HG03060 (cell line): ENCODE data around the gene CLSTN2.

Experiments used
- ATAC-seq: cut with Tn5 transposase; IDR thresholded peaks from one replicate; pipeline ENCODE4 v1.9.1; 2021; ENCODE audit warnings: low read depth, moderate number of reproducible peaks; ENCODE audit not compliant: unreplicated experiment

CLSTN2 gene

GRCh38 chr3:140143367-140144069 is 208.5 kb downstream of the CLSTN2 start:
- no peak for ATAC-seq

- ATAC-seq, result no peak
These were observed 210.5 kb downstream of the CLSTN2 start for GRCh38 chr3:140145528-140145927.

DNA sequence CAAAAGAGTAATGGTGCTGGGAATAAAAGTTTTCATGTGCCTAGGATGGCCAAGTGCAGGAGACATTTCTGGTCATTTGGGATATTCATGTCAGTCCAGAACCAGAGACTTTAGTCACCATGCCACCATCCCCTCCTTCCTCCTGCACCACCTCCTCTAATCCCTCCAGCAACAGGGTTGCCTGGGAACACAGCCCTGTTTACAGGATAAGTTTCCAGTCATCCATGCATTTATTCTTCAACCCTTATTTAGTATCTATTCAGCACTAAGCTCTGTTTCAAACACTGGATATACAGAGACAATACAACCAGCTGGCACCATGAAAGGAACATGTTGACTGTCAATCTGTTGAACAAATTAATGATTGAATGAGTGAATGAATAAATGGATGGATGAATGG is 211.7 kb downstream of the CLSTN2 start:
- no peak for ATAC-seq

DNA sequence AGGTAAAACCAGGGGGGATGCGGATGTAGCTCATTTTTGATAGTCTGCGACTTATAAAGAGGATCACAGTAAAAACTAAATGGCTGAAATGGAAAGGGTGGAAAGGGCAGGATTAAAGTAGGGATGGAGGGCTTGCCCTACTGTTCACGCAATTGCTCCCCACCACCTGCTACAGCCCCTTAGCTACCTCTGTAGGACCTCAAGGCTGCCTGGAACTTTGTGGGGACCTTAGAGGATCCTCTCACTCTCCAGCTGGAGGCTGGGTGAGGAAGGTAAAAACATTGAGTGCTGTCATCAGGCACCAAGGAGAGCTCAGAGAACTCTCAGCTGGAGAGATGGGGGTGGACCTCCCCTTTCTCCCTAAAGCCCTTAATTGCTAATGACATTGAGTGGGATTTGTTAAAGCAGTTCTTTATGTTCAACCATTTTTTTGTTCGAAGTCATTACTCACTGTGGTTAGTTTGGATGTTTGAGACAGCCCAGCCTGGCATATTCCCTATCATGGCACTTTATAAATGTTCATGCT is 213.0 kb downstream of the CLSTN2 start:
- ATAC-seq, result no peak

- no peak for ATAC-seq
These were observed 213.9 kb downstream of the CLSTN2 start for GRCh38 chr3:140148824-140149390.

GRCh38 chr3:140151321-140151720 is 216.3 kb downstream of the CLSTN2 start:
- ATAC-seq, result no peak

DNA sequence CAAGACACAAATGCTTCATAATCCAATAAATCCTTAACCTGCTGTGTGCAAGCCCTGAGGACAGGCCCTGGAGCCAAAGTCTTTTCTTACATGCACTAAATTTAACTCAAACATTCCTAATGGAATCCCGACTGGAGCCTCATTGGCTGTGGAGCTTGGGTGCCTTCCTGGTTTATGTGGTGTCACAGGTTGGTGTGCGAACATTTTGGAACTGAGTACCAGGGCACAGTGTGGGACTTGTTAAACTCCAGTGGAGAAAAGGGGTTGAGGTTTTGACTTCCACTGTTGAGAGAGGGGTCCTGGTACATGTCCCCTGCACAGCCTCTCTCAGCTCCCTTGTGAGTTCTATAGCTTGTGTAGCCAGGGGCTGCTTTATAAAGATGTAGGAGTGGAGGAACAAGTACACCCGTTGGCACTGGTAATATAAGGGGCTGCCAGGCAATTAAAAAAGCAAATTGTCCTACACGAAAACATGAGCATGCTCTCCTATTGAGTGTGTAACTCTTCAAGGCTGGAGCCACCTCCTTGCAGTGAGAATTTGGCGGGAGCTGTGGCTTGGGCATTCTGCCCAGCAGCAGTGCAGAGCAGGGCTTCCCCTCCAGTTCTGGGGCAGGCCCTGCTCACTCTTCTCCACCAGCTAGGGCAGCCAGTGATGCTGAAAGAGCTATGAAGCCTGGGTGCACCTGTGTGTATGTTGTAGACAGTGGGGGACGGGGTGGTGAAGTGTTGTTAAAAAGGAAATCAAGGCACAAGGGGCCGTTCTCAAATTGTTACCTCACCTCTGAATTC is 218.1 kb downstream of the CLSTN2 start:
- ATAC-seq, result no peak

GRCh38 chr3:140153736-140154135 is 218.8 kb downstream of the CLSTN2 start:
- no peak for ATAC-seq

DNA sequence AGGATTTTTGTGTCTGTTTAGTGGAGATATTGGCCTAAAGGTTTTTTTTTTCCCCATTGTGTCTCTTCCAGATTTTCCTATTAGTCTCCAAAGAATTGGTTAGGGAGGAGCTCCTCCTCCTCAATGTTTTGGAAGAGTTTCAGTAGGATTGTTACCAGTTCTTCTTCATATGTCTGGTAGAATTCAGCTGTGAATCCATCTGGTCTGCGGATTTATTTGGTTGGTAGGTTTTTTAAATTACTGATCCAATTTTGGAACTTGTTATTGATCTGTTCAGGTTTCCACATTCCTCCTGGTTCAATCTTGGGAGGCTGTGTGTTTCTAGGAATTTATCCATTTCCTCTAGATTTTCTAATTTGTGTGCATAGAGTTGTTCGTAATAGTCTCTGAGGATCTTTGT is 222.2 kb downstream of the CLSTN2 start:
- ATAC-seq, result no peak

GRCh38 chr3:140159646-140160045 is 224.7 kb downstream of the CLSTN2 start:
- ATAC-seq, result no peak

- ATAC-seq, result no peak
These were observed 225.6 kb downstream of the CLSTN2 start for GRCh38 chr3:140160553-140160952.

- ATAC-seq, result no peak
These were observed 227.6 kb downstream of the CLSTN2 start for GRCh38 chr3:140162551-140162950.

DNA sequence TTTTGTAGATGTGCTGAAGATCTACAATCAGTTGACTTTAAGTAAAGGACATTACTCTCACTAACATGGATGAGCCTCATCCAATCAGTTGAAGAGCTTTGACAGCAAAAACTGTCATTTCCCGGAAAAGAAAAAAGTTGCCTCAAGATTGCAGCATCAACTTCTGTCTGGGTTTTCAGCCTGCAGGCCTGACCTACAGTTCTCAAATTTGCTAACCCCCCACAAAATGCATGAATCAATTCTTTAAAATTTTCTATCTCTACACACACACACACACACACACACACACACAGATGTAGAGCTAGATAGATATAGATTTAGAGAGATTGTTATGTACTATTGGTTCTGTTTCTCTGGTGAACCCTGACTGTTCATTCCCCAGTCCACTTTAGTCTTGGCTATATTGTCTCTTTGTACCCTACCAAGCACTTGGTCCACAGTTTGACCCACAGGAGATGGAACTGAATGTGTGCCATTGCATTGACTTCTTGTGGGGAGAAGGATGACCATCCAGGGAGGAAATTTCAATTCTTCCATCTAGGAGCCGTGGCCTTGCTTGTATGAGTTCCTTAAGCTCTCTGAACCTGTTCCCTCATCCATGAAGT is 228.3 kb downstream of the CLSTN2 start:
- no peak for ATAC-seq

DNA sequence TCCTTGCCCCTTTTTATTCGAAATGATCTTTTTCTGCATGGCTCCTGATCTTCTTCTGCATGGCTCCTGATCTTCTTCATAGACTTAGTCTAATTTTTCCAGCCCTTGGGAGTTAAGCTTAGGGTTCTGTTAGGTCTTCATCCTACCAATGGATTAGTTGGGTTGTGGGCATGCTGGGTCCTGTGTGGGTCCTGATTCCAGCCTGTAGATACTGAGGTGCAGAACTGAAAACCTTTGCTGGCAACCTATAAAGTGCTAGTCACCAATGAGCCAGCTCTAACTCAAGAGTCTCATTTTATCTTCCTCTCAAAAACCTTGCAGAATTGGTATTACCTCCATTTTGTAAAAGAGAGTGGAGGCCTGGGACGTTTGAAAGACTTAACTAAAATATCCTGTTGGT is 229.2 kb downstream of the CLSTN2 start:
- ATAC-seq, result no peak

DNA sequence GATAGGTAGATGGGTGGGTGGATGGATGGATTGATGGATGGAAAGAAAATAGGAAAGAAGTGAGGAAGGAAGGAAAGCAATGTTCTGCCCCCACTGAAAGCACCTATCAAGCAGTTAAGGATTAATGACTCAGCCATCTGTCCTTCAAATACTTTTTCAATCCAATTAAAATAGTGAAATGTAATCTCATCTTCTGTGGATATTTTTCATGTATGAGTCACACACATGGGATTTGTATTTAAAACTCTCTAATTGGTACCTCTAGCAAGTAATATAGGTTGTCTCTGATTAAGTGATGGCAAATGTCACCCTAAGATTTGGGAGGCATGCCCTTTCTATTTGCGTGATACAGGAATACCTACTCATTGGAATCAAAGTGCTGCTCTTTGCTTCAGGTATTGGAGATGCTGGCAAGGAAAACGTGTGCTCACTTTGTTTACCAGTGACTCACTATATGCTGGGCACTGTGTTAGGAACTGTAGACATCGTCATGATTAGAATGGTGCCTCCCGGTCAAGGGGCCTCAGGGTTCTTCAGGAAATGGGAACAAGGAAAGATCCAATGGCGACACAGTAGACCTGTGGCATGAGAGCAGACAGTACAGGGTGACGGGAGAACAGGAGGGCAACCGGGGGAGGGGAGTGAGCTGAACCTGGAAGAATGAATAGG is 230.1 kb downstream of the CLSTN2 start:
- no peak for ATAC-seq

DNA sequence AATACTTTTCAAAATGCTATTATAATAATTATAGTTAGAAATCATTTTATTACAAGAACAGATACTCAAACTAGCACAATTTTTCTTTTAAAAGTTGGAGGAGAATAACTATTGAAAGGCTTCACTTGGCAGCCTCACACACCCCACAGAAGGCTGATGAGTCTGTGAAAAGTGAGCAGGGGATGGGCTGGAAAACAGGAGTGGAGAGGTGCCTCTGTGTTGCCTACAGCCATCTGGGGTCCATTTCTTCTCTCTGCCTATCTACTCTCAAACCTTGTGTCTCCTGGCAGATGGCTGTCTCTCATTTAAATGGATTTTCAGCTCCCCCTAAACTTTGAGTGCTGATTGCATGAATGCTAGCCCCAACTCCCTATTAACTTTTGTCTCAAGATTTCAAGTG is 230.8 kb downstream of the CLSTN2 start:
- no peak for ATAC-seq

DNA sequence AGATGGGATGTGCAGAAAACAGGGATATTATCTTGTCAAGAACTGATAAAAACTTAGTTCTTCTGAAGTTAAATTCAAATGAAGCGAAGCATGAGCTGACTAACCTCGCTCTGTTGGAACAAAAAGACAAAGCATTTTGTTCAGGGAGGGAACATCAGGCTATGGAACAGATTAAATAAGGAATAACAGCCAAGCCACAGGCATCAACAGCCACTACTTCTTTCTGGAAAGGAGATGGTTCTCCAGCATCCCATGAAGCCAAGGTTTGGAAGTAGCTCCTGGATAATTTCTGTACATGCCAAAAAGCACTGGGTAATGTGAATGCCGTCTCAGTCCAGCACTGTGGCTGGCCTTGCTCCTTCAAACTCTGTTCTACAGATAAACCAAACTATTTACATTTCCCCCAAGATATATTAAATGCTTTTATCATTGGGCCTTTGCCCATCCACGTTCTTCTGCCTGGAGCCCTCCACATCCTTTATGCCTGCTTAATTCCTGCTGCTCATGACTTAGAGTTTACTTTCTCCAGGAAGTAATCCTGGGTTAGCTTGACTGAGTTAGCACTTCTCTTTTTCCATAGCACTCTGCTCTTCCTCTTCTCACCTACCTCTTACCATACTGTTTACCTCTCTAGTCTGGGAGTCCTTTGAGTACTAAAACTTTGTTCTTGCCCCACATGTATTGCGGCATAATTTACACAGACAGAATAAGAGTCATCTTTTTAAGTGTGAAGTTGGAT is 232.0 kb downstream of the CLSTN2 start:
- ATAC-seq, result no peak

DNA sequence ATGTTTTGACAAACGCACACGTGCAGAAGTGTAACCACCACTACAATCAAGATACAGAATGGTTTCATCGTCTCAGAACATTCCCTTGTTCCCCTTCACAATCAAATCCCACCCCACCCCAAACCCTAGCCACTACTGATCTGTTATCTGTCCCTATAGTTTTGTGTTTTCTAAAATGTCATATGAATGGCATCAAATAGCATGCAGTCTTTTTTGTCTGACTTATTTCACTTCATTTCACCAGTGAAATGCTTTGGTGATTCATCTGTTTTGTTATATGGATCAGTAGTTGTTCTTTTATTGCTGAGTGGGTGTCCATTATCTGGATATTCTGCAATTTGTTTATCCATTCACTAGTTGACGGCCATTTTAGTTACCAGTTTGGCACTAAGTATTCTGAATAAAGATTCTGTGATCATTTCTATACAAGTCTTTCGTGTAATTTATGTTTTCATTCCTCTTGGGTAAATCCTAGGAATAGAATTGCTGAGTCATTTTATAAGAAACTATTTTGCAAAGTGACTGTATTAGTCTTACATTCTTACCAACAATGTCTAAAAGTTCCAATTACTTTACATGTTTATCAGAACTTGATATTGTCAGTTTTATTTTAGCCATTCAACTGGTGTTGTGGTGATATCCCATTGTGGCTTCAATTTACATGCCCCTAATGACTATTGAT is 232.8 kb downstream of the CLSTN2 start:
- ATAC-seq, result no peak

- ATAC-seq, result peak; percentile 98
These were observed 235.6 kb downstream of the CLSTN2 start for GRCh38 chr3:140170612-140171011.
